K562 (cell line): ENCODE measurements around the gene F2. TPM values are rescaled to one million over a fixed set of nuclear protein-coding genes. Genes with fewer than 3 reads are reported as not detected.

Experiments
- ATAC-seq: fragments of 200-7000 bp; cut with Tn5 transposase; 3 replicates; pipeline ENCODE4 v1.9.1; 2020; ENCODE audit warnings: moderate library complexity
- BruUV-seq: library from RNA; stranded (reverse); fragments of 400-500 nt; replicated peaks from 2 replicates; lab custom pipeline; 2021; lab: Mats Ljungman, UMichigan
- CTCF ChIA-PET: fragments of 300-600 bp; formaldehyde crosslinking; extraction: SDS; loops from one replicate; lab custom pipeline; 2021; ENCODE audit warnings: low intra/inter-chr PET ratio; lab: Yijun Ruan, JAX
- POLR2A ChIA-PET: fragments of 300-600, 350-650 bp; sonication (Branson Sonifier 250); formaldehyde crosslinking; extraction: SDS; loops from one replicate; lab custom pipeline; 2021; ENCODE audit warnings: antibody characterized with exemption, inconsistent platforms; lab: Yijun Ruan, JAX
- DNase-seq, 4 experiments: peaks; one replicate each; pipeline versions ENCODE4 v3.0.0 to v3.0.0-alpha.2; 2011 to 2018; ENCODE audit warnings: low spot score in 3 of 4, mixed read lengths in 3 of 4; ENCODE audit errors: extremely low read depth in 1 of 4
- FAIRE-seq: peaks from 2 replicates; lab custom pipeline; 2011; peaks lifted over from hg19 to GRCh38; lab: Jason Lieb, UNC
- H2AFZ ChIP-seq: 2 replicates; pipeline ENCODE4 v1.6.0; 2011; ENCODE audit warnings: low read depth, low read length, control low read depth, inconsistent platforms
- H3K27ac ChIP-seq: fragments of 200-600 bp; 3 replicates; pipeline ENCODE4 v1.8.0; 2011; ENCODE audit warnings: low read depth, mild to moderate bottlenecking, control low read depth, inconsistent platforms, low read length, moderate library complexity, mixed read lengths; ENCODE audit errors: extremely low read depth
- H3K27me3 ChIP-seq, 2 experiments: fragments of 300-600 bp in 1 of 2; 2 replicates in 1 of 2; 3 replicates in 1 of 2; pipeline versions ENCODE4 v1.6.0 to v1.8.0; 2011; ENCODE audit warnings: inconsistent platforms in 2 of 2, low read length in 2 of 2, mild to moderate bottlenecking in 1 of 2, mixed read lengths in 1 of 2, moderate library complexity in 1 of 2; ENCODE audit not compliant: control insufficient read depth in 2 of 2, insufficient read depth in 2 of 2
- H3K36me3 ChIP-seq: fragments of 300-600 bp; 3 replicates; pipeline ENCODE4 v1.8.0; 2011; ENCODE audit warnings: mild to moderate bottlenecking, low read length, inconsistent platforms; ENCODE audit not compliant: control insufficient read depth, insufficient read depth
- H3K4me1 ChIP-seq, 2 experiments: fragments of 200-600 bp in 1 of 2; replicated peaks in 1 of 2; 2 replicates in 1 of 2; 3 replicates in 1 of 2; pipeline versions ENCODE4 v1.5.1 to v1.8.0; 2011; ENCODE audit warnings: inconsistent platforms in 2 of 2, low read length in 2 of 2, mild to moderate bottlenecking in 1 of 2, mixed read lengths in 1 of 2, moderate library complexity in 1 of 2; ENCODE audit not compliant: control insufficient read depth in 2 of 2, insufficient read depth in 2 of 2
- H3K4me2 ChIP-seq: 2 replicates; pipeline ENCODE4 v1.6.1; 2011; ENCODE audit warnings: low read length, control low read depth, inconsistent platforms, mixed read lengths; ENCODE audit not compliant: insufficient read depth
- H3K4me3 ChIP-seq: fragments of 200-600 bp; sonication (generic), shearing (Covaris generic); 2 replicates; pipeline ENCODE4 v1.5.1; 2016; ENCODE audit warnings: control low read depth, inconsistent platforms
- H3K79me2 ChIP-seq: fragments of 200-600 bp; 3 replicates; pipeline ENCODE4 v1.8.0; 2011; ENCODE audit warnings: low read length, inconsistent platforms; ENCODE audit not compliant: control insufficient read depth, insufficient read depth
- H3K9ac ChIP-seq, 2 experiments: 2 replicates each; pipeline versions ENCODE4 v1.6.0 to v1.6.1; 2011; ENCODE audit warnings: low read depth in 2 of 2, low read length in 2 of 2, control low read depth in 1 of 2, inconsistent platforms in 1 of 2, mild to moderate bottlenecking in 1 of 2, mixed read lengths in 1 of 2; ENCODE audit not compliant: insufficient read depth in 1 of 2
- H3K9me1 ChIP-seq: one replicate; pipeline ENCODE4 v1.6.0; 2011; ENCODE audit warnings: inconsistent platforms, mild to moderate bottlenecking, low read length, moderate library complexity; ENCODE audit not compliant: control insufficient read depth, insufficient read depth
- H3K9me3 ChIP-seq: replicated peaks from 2 replicates; pipeline ENCODE4 v1.5.1; 2011; ENCODE audit warnings: low read depth, low read length, inconsistent platforms; ENCODE audit not compliant: control insufficient read depth, insufficient read depth
- H4K20me1 ChIP-seq: replicated peaks from 2 replicates; pipeline ENCODE4 v1.6.1; 2011; ENCODE audit warnings: low read length, inconsistent platforms, mixed read lengths; ENCODE audit not compliant: control insufficient read depth, insufficient read depth
- ARID3B ChIP-seq: fragments of 250-450 bp; sonication (Bioruptor Pico); IDR thresholded peaks from 2 replicates; pipeline ENCODE4 v1.4.0; 2020; ENCODE audit warnings: borderline replicate concordance
- ATF7 ChIP-seq: fragments of 450-650 bp; IDR thresholded peaks from 2 replicates; pipeline ENCODE4 v1.7.1; 2014; ENCODE audit warnings: mild to moderate bottlenecking, moderate library complexity
- CBX8 ChIP-seq: fragments of 200-600 bp; sonication (generic); IDR thresholded peaks from 2 replicates; pipeline ENCODE4 v1.6.1; 2012; ENCODE audit warnings: borderline replicate concordance, mixed run types, low read depth, mild to moderate bottlenecking, moderate library complexity, mixed read lengths, low read length, control low read depth, inconsistent platforms; ENCODE audit not compliant: poor library complexity, severe bottlenecking; ENCODE audit errors: extremely low read depth
- HDAC8 ChIP-seq: fragments of 450-650 bp; IDR thresholded peaks from 2 replicates; pipeline ENCODE4 v1.6.1; 2016; ENCODE audit warnings: mild to moderate bottlenecking, missing genetic modification characterization, moderate library complexity, missing compliant biosample characterization
- HMBOX1 ChIP-seq: sonication (generic); IDR thresholded peaks from 2 replicates; pipeline ENCODE4 v1.6.1; 2016
- ILK ChIP-seq: fragments of 450-650 bp; IDR thresholded peaks from 2 replicates; pipeline ENCODE4 v1.6.1; 2016; ENCODE audit warnings: missing genetic modification characterization, low read depth, mild to moderate bottlenecking, missing compliant biosample characterization, moderate library complexity, borderline replicate concordance
- KHSRP ChIP-seq: fragments of 450-650 bp; IDR thresholded peaks from 2 replicates; pipeline ENCODE4 v1.6.1; 2017
- NEUROD1 ChIP-seq: fragments of 150-350 bp; IDR thresholded peaks from 2 replicates; pipeline ENCODE4 v1.6.1; 2014; ENCODE audit warnings: borderline replicate concordance, low read length, low read depth; ENCODE audit not compliant: partially characterized antibody
- PYGO2 ChIP-seq: fragments of 450-650 bp; IDR thresholded peaks from 2 replicates; pipeline ENCODE4 v1.6.1; 2016; ENCODE audit warnings: mild to moderate bottlenecking, missing genetic modification characterization, moderate library complexity, missing compliant biosample characterization
- SMARCA4 ChIP-seq: fragments of 450-650 bp; IDR thresholded peaks from 2 replicates; pipeline ENCODE4 v1.6.1; 2016
- TEAD4 ChIP-seq, 2 experiments: sonication (generic) in 1 of 2; formaldehyde crosslinking in 1 of 2; IDR thresholded peaks; 2 replicates each; pipeline versions ENCODE4 v1.6.1 to v1.8.0; 2012 to 2022; ENCODE audit warnings: borderline replicate concordance in 1 of 2, inconsistent platforms in 1 of 2, low read length in 1 of 2, mild to moderate bottlenecking in 1 of 2, missing genetic modification reagents in 1 of 2
- TRIM24 ChIP-seq, 2 experiments: fragments of 450-650 bp; IDR thresholded peaks; 2 replicates each; pipeline ENCODE4 v1.6.1; 2016
- ZEB2 ChIP-seq: fragments of 450-650 bp; IDR thresholded peaks from 2 replicates; pipeline ENCODE4 v1.6.1; 2016
- ZKSCAN8 ChIP-seq: fragments of 200-800 bp; sonication (Bioruptor generic); IDR thresholded peaks from 2 replicates; pipeline ENCODE4 v1.6.1; 2016; ENCODE audit warnings: missing genetic modification characterization, missing compliant biosample characterization
- ZNF24 ChIP-seq: fragments of 450-650 bp; IDR thresholded peaks from 2 replicates; pipeline ENCODE4 v1.6.1; 2016
- ZNF764 ChIP-seq: fragments of 250-450 bp; sonication (Bioruptor Pico); IDR thresholded peaks from 2 replicates; pipeline ENCODE4 v1.4.0; 2020; ENCODE audit warnings: low read depth, mild to moderate bottlenecking, moderate library complexity
- ZNF77 ChIP-seq: fragments of 250-450 bp; sonication (Bioruptor Pico); IDR thresholded peaks from 2 replicates; pipeline ENCODE4 v1.5.0; 2020
- WGBS: fragments of 100-300 bp; shearing (Covaris generic); methylation state at CpG from one replicate; pipeline ENCODE4 v1.1.6; 2016; ENCODE audit warnings: low coverage, mixed read lengths; ENCODE audit not compliant: insufficient coverage; ENCODE audit errors: missing lambda C conversion rate; 5-methylcytosine and 5-hydroxymethylcytosine counted together
- in situ Hi-C: fragments of 300-500 bp; cut with MboI; formaldehyde crosslinking; loops from 4 replicates; pipeline ENCODE4 v1.15.0; 2018; ENCODE audit warnings: inconsistent platforms, mixed read lengths
- intact Hi-C: fragments of 100-400 bp; cut with micrococcal nuclease; formaldehyde crosslinking; loops from 2 replicates; pipeline ENCODE4 v1.14.2; 2022
- polyA plus RNA-seq, 8 experiments: library from polyadenylated mRNA; depleted of rRNA in 4 of 8; stranded (reverse) in 5 of 8; unstranded in 3 of 8; fragments of >200 nt; fragmentation: Nextera tagmentation in 2 of 8; fragmentation: Illumina TruSeq in 1 of 8; extraction: Ambion mirVana in 2 of 8; extraction: Trizol in 1 of 8; gene quantifications; 2 replicates each; pipeline versions ENCODE4 v1.2.1 to v1.2.3, GENCODE V29; 2011 to 2014; ENCODE audit warnings: inconsistent platforms in 1 of 8, missing spikeins in 1 of 8
- total RNA-seq, 7 experiments: library from RNA; depleted of rRNA in 6 of 7; stranded (reverse); fragments of >200 nt in 6 of 7; fragmentation: Illumina TruSeq in 2 of 7; extraction: Trizol in 2 of 7; gene quantifications; 2 replicates each; pipeline versions ENCODE4 v1.2.1 to v1.2.3, GENCODE V29; 2011 to 2021; ENCODE audit warnings: low replicate concordance in 1 of 7
- TF ChIP-seq, protein P1 (sequence below): fragments of 450-650 bp; IDR thresholded peaks from 2 replicates; pipeline ENCODE4 v1.6.1; 2016

The F2 gene
- total and polyA plus RNA-seq, 9 of the 15 experiments (the other 6 are each of a cell fraction or from before 2014, with no cell fraction given), result 0.16 TPM; not detected in 8

DNA sequence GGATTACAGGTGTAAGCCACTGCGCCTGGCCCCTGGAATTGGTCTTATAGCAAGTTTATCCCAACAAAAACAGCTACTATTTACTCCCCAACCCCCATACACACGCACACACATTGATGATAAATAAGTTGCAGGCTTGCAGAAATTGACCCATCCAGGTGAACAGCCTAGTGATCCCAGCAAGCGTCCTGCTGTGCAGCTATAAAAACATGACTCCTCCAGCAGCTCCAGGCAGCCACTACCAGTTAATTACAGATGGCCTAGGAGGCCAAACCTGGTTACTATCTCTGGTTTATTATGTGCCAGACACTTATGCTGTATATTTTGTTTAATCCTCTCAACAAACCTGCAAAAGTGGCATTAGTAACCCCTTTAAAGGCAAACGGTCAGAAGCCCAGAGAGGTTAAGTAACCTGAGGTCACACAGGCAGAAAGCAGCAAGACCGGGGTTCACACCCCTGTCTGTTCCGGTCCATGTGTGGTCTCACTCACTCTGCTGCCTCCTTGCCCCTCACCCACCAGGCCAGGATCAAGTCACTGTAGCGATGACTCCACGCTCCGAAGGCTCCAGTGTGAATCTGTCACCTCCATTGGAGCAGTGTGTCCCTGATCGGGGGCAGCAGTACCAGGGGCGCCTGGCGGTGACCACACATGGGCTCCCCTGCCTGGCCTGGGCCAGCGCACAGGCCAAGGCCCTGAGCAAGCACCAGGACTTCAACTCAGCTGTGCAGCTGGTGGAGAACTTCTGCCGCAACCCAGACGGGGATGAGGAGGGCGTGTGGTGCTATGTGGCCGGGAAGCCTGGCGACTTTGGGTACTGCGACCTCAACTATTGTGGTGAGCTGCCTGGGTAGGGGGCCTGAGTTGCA, 6.6 kb downstream of the F2 start:
- Histone ChIP-seq H3K4me3 (no peak overlapping the region), H4K20me1 (no peaks in the 10 kb centered on the region), H3K79me2 (no peaks in the 10 kb centered on the region), H3K9ac (no peak overlapping the region), H3K27ac (no peak overlapping the region), H3K36me3 (no peaks in the 10 kb centered on the region), H3K4me2 (no peak overlapping the region), H2AFZ (no peak overlapping the region), H3K9me1 (no peaks in the 10 kb centered on the region), H3K4me1 (peaks cover 0 to 16% of the 10 kb centered on the region in 2 experiments; a peak in 2 of 5 replicates)
- DNase-seq (no peak), ATAC-seq (no peak), FAIRE-seq (no peak)
- no TSS peak for BruUV-seq
- ChIA-PET POLR2A (interaction anchor here (0.6 kb wide), 1 partner anchor 476 kb away, joined by 3 read pairs; no protein-coding TSS in a partner anchor), CTCF (no interaction called here)
- 61% methylated on average over 19 of the region's 19 CpGs for WGBS
- intact Hi-C loops, result no loop called here
- no peak for TF ChIP-seq TRIM24 (IDR thresholded peaks at IDR 0.05)
- no peak for TF ChIP-seq HDAC8
- no peak for TF ChIP-seq ZKSCAN8 (CRISPR knock-in tag)
- no peak for TF ChIP-seq PYGO2 (tag)
- no peak for TF ChIP-seq ILK (tag)
- TF ChIP-seq ATF7, result no peak
- no peak for TF ChIP-seq ZNF764 (CRISPR knock-in tag)
- no peak for TF ChIP-seq SMARCA4
- no peak for TF ChIP-seq ARID3B (CRISPR knock-in tag)
- TF ChIP-seq, protein P1, sequence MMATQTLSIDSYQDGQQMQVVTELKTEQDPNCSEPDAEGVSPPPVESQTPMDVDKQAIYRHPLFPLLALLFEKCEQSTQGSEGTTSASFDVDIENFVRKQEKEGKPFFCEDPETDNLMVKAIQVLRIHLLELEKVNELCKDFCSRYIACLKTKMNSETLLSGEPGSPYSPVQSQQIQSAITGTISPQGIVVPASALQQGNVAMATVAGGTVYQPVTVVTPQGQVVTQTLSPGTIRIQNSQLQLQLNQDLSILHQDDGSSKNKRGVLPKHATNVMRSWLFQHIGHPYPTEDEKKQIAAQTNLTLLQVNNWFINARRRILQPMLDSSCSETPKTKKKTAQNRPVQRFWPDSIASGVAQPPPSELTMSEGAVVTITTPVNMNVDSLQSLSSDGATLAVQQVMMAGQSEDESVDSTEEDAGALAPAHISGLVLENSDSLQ, result no peak
- no peak for TF ChIP-seq TEAD4 (IDR thresholded peaks at IDR 0.05; ENCODE audit: low read length)
- TF ChIP-seq TEAD4 (CRISPR knock-in tag; IDR thresholded peaks at IDR 0.05; ENCODE audit: borderline replicate concordance), result no peak
- TF ChIP-seq KHSRP, result no peak
- TF ChIP-seq ZEB2, result no peak
- TF ChIP-seq CBX8, result no peak
- no peak for TF ChIP-seq ZNF24
- no peak for TF ChIP-seq NEUROD1
- no peak for TF ChIP-seq HMBOX1
- no peak for TF ChIP-seq ZNF77 (CRISPR knock-in tag)
- TF ChIP-seq, all 486 proteins: peak for 0
- Histone ChIP-seq H3K27me3 (peaks cover 0 to 3% of the 10 kb centered on the region in 2 experiments; a peak in 1 of 5 replicates), H3K9me3 (peaks cover 4% of the 10 kb centered on the region; the same call in 1 of the 2 replicates)
- in situ Hi-C loops, result no loop called here
